IPS-18c (cell line): ENCODE results near the gene ATP8A2.
"Not testable (repeated sequence)": the region's sequence is repeated elsewhere in the genome, so short reads cannot be mapped to it uniquely, and the experiment has no call there.

Source experiments
- H3K4me3 ChIP-seq: 2 replicates; pipeline ENCODE4 v1.7.0; 2013; ENCODE audit warnings: low read depth, mild to moderate bottlenecking, low read length, moderate library complexity; ENCODE audit not compliant: insufficient read depth
- H3K9me3 ChIP-seq: one replicate; pipeline ENCODE4 v1.6.1; 2013; ENCODE audit warnings: mild to moderate bottlenecking, low read length, moderate library complexity; ENCODE audit not compliant: control insufficient read depth, insufficient read depth

Gene ATP8A2

DNA sequence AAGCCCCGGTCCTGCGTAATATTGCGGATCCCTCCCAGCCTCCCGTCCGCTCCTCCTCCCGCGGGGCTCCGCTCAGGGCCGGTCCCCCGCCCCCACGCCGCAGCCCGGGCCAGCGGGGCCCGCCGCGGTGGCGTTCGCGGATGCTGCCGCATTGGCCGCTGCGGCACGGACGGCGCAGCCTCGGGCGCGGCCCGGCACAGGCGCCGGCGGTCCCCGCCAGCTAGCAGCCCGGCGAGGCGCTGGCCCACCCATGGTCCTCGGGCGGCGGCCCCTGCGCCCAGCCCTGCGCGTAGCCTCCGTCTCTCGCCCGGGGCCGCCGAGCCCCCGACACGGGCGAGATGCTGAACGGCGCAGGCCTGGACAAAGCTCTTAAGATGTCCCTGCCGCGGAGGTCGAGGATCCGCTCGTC, at the start of gene ATP8A2:
Gene ATP8A2, plus strand, starts transcription at position 100 of the 409 bp plus-strand sequence. Its CDS starts 239 bp downstream, at position 339.
- Histone ChIP-seq H3K9me3 (no peaks in the 10 kb centered on the region), H3K4me3 (peak within 1 kb of the TSS; percentile 66)

DNA sequence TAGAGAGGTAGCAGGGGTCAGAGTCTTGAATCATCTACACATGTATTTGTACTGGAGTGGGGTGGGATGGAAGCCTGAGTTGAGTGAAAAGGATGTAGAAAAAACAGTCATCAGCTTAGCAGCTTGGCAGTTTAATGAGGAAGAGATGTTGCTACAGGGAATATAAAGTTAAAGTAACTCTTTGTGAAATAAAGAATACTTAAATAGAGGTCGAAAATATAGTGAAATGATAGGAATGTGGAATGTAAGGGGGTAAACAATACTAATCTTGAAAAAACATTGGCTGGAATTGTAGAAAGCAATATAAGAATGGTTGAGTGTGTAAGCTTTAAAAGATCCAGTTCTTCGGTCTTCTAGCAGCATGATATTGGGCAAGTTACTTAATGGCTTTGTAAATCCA, 47.7 kb upstream of the ATP8A2 start:
- H3K9me3 ChIP-seq: no peaks in the 10 kb centered on the region
- no peak overlapping the region for H3K4me3 ChIP-seq

- H3K9me3 ChIP-seq: no peaks in the 10 kb centered on the region
Observed at GRCh38 chr13:25329706-25330105, 42.1 kb upstream of the ATP8A2 start.

DNA sequence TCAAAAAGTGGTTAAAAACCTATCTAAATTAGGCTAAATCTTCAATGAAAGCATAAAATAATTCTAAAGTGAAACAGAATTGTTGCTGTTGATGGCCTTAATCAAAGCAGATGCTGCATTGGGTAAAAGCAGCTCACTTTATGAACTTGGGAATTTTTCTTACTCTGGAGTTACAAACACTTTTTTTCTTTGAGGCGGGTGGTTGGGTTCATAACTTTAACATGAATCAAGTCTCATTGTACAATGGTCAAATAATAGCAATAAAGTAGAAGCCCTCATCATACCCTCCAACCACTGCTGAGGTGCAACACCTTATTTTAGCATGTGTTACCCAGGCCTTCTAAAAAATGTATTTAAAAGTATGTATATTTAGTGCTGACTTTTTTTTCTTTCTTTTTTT, 41.2 kb upstream of the ATP8A2 start:
- H3K4me3 ChIP-seq: no peak overlapping the region
- no peaks in the 10 kb centered on the region for H3K9me3 ChIP-seq

More at GRCh38 chr13:25329706-25330105, 42.1 kb upstream of the ATP8A2 start:
- no peak overlapping the region for H3K4me3 ChIP-seq

DNA sequence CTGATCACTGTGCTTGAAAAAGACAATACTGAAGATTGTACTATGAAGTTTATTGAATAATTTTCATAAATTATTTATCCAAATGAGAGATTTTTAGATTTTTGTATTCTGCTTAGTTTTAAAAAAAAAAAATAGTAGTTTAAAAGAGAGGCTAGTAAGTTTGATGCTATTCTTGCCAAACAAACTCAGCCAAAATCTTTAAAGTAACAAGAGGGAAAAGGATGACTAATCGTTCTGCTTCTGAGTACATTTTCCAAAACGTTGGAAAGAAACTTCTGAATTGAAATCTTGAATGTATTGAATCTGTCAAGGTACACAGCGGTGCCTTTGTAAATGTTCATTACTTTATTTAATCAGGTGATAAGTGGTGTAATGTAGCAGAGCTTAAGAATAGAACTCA, 35.9 kb upstream of the ATP8A2 start:
- no peaks in the 10 kb centered on the region for H3K9me3 ChIP-seq
- H3K4me3 ChIP-seq: no peak overlapping the region

DNA sequence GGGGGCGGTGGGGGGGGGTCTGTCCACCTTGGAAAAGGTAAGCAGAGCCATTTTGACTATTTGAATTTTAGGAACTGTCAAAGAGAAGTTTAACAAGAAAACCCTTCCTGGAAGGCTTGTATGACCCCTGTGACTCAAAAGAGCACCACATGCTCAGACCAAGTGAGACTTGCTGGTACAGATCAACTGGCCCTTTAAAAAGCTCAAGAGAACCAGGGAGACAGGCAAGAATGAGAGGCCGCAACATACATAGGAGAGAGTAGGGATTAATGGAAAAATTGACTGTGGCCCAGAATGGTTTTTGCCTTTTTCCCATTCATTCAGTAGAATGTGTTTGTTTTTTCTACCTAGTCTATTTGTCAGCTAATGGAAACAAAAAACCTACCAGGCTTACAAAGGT, 26.2 kb upstream of the ATP8A2 start:
- Histone ChIP-seq H3K9me3 (no peaks in the 10 kb centered on the region), H3K4me3 (no peak overlapping the region)

DNA sequence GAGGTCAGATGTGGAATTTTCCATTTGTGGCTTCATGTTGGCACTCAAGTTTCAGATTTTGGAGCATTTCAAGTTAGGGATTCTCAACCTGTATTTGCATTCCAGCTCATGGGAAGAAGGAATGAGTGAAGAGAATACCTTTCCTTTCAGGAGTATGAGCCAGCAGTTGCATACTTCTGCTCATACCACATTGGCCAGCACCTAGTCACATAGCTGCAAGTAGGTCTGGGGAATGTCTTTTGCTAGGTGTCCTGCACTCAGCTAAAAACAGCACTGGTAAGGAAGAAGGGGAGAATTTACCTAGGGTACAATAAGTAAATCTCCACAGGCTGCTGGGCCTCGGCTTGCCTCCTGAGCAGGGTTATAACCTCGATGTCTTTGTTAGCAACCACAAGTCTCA, 24.6 kb upstream of the ATP8A2 start:
- Histone ChIP-seq H3K9me3 (no peaks in the 10 kb centered on the region), H3K4me3 (no peak overlapping the region)

DNA sequence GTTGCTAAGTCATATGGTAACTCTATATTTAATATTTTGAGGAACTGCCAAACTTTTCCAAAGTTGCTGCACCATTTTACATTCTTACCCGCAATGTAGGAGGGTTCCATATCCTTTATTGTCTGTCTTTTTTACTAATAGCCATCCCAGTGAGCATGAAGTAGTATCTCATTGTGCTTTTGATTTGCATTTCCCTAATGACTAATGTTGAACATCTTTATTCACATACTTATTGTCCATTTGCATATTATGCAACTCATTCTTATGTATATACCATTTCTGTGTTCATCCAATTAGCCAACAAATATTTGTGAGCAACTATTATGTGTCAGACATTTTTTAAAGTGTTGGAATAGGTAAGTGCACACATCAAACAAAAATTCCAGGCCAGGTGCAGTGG, 20.4 kb upstream of the ATP8A2 start:
- H3K4me3 ChIP-seq: no peak overlapping the region
- no peaks in the 10 kb centered on the region for H3K9me3 ChIP-seq

- Histone ChIP-seq H3K4me3 (no peak overlapping the region), H3K9me3 (no peaks in the 10 kb centered on the region)
Observed at GRCh38 chr13:25352230-25352629, 19.5 kb upstream of the ATP8A2 start.

GRCh38 chr13:25352806-25353205, 19.0 kb upstream of the ATP8A2 start:
- H3K9me3 ChIP-seq: no peaks in the 10 kb centered on the region
- H3K4me3 ChIP-seq: no peak overlapping the region

GRCh38 chr13:25353344-25353743, 18.4 kb upstream of the ATP8A2 start:
- Histone ChIP-seq H3K9me3 (no peaks in the 10 kb centered on the region), H3K4me3 (no peak overlapping the region)

DNA sequence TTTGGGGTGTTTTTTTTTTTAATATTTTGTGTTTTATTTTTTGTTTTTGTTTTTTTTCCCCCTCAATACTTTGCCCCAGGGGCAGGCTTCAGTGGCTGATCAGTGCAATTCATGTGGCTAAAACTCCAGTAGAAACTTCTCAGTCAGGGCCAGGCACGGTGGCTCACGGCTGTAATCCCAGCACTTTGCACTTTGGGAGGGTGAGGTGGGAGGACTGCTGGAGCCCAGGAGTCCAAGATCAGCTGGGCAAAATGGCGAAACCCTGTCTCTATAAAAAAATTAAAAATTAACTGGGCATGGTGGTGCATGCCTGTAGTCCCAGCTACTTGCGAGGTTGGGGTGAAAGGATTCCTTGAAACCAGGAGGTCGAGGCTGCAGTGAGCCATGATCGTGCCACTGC, 17.4 kb upstream of the ATP8A2 start:
- H3K9me3 ChIP-seq: no peaks in the 10 kb centered on the region
- no peak overlapping the region for H3K4me3 ChIP-seq

DNA sequence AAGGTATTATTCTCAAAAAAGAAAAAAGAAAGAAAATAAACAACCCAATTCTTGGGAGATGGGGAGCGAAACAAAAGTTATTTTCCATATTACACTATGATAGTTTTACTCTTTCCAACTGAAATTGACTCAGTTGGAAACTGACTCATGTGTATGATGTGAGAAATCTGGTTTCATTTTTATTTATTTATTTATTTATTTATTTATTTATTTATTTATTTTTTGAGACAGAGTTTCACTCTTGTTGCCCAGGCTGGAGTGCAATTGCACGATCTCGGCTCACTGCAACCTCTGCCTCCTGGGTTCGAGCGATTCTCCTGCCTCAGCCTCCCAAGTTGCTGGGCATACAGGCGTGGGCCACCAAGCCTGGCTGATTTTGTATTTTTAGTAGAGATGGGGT, 11.3 kb upstream of the ATP8A2 start:
- not testable (repeated sequence) for H3K9me3 ChIP-seq, H3K4me3 ChIP-seq

DNA sequence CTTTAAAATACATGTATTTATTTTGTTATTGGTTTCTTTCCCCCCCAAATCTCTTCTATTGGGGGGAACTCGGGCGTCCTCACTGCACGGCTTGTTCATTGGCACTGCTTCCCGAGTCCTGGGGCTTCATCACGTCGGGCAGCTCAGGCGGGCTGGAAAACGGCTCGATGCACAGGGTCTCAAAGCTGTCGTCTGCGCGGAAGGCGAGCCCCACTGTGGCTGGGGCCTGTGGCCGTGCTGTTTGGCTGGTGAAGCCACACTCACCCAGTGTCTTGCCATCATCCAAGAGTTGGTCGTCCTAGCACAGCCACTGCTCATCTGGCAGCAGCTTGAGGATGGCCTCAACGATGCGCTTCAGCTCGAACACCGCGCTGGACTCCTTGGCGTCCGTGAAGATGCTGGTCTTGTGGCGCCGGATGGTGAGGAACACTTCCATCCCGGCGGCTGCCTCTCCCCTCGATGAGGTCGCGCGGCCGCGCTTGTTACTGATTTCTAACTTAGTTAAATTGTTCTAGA, 6.0 kb upstream of the ATP8A2 start:
- Histone ChIP-seq H3K9me3 (no peaks in the 10 kb centered on the region), H3K4me3 (no peak overlapping the region)

- peak overlapping the region; percentile 66 for H3K4me3 ChIP-seq
- H3K9me3 ChIP-seq: no peaks in the 10 kb centered on the region
Observed at GRCh38 chr13:25371158-25371874, 458 bp upstream of the ATP8A2 start.

DNA sequence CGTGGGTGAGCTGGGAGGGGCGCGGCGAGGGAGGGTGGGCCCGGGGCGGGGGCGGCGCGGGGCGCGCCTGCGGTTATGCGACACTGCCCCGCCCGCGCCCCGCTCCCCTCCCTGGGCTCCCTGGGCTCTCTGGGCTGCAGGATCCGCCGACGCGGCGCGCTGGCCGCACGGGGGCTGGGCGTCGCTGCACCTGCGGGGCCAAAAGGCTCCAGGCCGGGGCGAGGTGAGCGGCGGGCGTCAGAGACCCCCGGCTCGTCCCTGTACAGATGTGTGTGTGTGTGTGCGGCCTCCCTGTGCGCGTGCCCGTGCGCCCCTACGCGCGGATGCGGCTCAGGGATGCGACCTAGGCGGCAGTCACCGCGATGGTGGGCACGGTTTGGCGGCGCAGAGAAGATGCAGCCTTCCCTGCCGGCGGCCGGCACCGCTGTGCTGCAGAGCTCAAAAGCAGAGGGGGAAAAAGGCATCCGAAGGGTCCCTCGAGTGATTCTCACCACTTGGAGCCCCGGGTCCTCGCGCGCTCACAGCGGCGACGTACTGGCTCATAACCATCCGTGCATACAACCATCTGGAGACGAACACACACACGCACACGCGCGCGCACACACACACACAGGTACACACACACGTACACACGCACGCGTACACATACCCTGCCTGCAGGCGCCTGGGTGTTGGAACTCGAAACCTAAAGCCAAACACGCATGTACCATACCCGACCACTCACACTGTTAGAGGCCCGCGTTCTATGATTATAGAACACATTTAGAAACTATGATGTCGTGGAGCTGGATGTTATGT, 709 bp downstream of the ATP8A2 start:
- H3K9me3 ChIP-seq: no peaks in the 10 kb centered on the region
- H3K4me3 ChIP-seq: peak overlapping the region; percentile 66

DNA sequence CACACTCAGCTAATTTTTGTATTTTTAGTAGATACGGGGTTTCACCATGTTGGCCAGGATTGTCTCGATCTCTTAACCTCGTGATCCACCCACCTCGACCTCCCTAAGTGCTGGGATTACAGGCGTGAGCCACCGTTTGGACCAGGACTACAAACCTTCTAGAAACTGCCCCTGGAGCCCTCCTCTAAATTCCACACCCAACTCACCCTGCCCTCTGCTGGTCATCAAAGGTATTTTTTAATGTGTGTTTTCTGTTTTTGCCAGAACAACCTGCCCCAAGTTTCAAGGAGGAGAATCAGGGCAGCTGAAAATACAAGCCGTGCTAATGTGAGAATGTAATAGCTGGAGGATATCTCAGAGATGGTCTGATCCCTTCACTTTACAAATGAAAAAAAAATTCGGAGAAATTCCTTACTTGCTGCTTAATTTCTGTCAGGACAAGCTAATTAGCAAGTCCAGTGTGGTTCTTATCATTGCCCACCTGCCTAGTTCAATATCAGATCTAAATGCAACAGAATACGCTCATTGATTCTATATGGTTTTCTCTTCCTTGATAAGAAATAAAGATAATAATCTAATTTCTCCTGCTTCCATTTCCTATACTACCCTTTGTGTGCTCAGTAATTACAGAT, 4.1 kb downstream of the ATP8A2 start:
- no peak overlapping the region for H3K4me3 ChIP-seq

More for the DNA sequence above, 4.1 kb downstream of the ATP8A2 start:
- no peaks in the 10 kb centered on the region for H3K9me3 ChIP-seq
